Endothelial cell of umbilical vein (primary cell): Measurements from ENCODE around the gene DNAH3. TPM values are rescaled to one million over a fixed set of nuclear protein-coding genes. Genes with fewer than 3 reads are reported as not detected.

Source experiments
- BruUV-seq: library from RNA; stranded (reverse); fragments of 400-500 nt; replicated peaks from 2 replicates; lab custom pipeline; 2021; lab: Mats Ljungman, UMichigan
- CTCF ChIA-PET: fragments of 300-600, 350-600 bp; sonication (Branson Sonifier 250); formaldehyde crosslinking; loops from one replicate; lab custom pipeline; 2021; ENCODE audit warnings: antibody characterized with exemption, inconsistent platforms; lab: Charles Lee
- POLR2A ChIA-PET: fragments of 300-600, 350-600 bp; sonication (Branson Sonifier 250); formaldehyde crosslinking; loops from one replicate; lab custom pipeline; 2021; ENCODE audit warnings: antibody characterized with exemption, inconsistent platforms; lab: Charles Lee
- DNase-seq: peaks from one replicate; pipeline ENCODE4 v3.0.0-alpha.2; 2011; ENCODE audit warnings: low read depth, low spot score
- FAIRE-seq: peaks from 2 replicates; lab custom pipeline; 2011; peaks lifted over from hg19 to GRCh38; lab: Jason Lieb, UNC
- H2AFZ ChIP-seq: 2 replicates; pipeline ENCODE4 v1.6.0; 2012; ENCODE audit warnings: low read depth, low read length, control low read depth, inconsistent platforms
- H3K27ac ChIP-seq: 2 replicates; pipeline ENCODE4 v1.5.1; 2011; ENCODE audit warnings: low read depth, mild to moderate bottlenecking, control low read depth, low read length, moderate library complexity; ENCODE audit not compliant: insufficient read depth
- H3K27me3 ChIP-seq, 2 experiments: 2 replicates each; pipeline versions ENCODE4 v1.6.0 to v1.6.1; 2011; ENCODE audit warnings: low read length in 2 of 2, mixed read lengths in 1 of 2; ENCODE audit not compliant: control insufficient read depth in 2 of 2, insufficient read depth in 2 of 2
- H3K36me3 ChIP-seq, 2 experiments: 2 replicates in 1 of 2; 3 replicates in 1 of 2; pipeline ENCODE4 v1.5.1; 2011; ENCODE audit warnings: low read length in 2 of 2, mild to moderate bottlenecking in 1 of 2, moderate library complexity in 1 of 2; ENCODE audit not compliant: control insufficient read depth in 2 of 2, insufficient read depth in 2 of 2; ENCODE audit errors: extremely low read depth in 1 of 2
- H3K4me1 ChIP-seq: 3 replicates; pipeline ENCODE4 v1.5.1; 2011; ENCODE audit warnings: mild to moderate bottlenecking, low read length; ENCODE audit not compliant: control insufficient read depth, insufficient read depth; ENCODE audit errors: extremely low read depth
- H3K4me2 ChIP-seq: 2 replicates; pipeline ENCODE4 v1.6.1; 2011; ENCODE audit warnings: low read length, control low read depth, mixed read lengths; ENCODE audit not compliant: insufficient read depth
- H3K4me3 ChIP-seq, 3 experiments: fragments of 200-600 bp in 1 of 3; sonication (generic), shearing (Covaris generic) in 1 of 3; replicated peaks in 1 of 3; 2 replicates each; pipeline ENCODE4 v1.5.1; 2011 to 2016; ENCODE audit warnings: control low read depth in 3 of 3, low read length in 3 of 3, mild to moderate bottlenecking in 2 of 3, inconsistent platforms in 1 of 3, low read depth in 1 of 3, moderate library complexity in 1 of 3; ENCODE audit not compliant: insufficient read depth in 1 of 3
- H3K79me2 ChIP-seq: 2 replicates; pipeline ENCODE4 v1.6.0; 2012; ENCODE audit warnings: low read length, inconsistent platforms; ENCODE audit not compliant: control insufficient read depth, insufficient read depth
- H3K9ac ChIP-seq: replicated peaks from 2 replicates; pipeline ENCODE3; 2011; ENCODE audit warnings: low read length, control low read depth; ENCODE audit not compliant: insufficient read depth; ENCODE audit errors: extremely low read depth
- H3K9me1 ChIP-seq: replicated peaks from 3 replicates; pipeline ENCODE4 v1.6.0; 2011; ENCODE audit warnings: mild to moderate bottlenecking, low read length; ENCODE audit not compliant: control insufficient read depth, insufficient read depth; ENCODE audit errors: extremely low read depth
- H3K9me3 ChIP-seq: replicated peaks from 2 replicates; pipeline ENCODE4 v1.5.1; 2012; ENCODE audit warnings: low read length, inconsistent platforms; ENCODE audit not compliant: control insufficient read depth, insufficient read depth
- H4K20me1 ChIP-seq: replicated peaks from 2 replicates; pipeline ENCODE3; 2011; ENCODE audit warnings: mild to moderate bottlenecking, low read length; ENCODE audit not compliant: control insufficient read depth, insufficient read depth; ENCODE audit errors: extremely low read depth
- EZH2 ChIP-seq: IDR thresholded peaks from 2 replicates; pipeline ENCODE4 v1.6.1; 2012; ENCODE audit warnings: borderline replicate concordance, low read depth, mild to moderate bottlenecking, moderate library complexity, low read length, inconsistent platforms; ENCODE audit not compliant: severe bottlenecking
- FOS ChIP-seq: IDR thresholded peaks from 2 replicates; pipeline ENCODE4 v1.6.1; 2011; ENCODE audit warnings: mild to moderate bottlenecking, low read length, moderate library complexity, borderline replicate concordance; ENCODE audit not compliant: insufficient read depth
- GATA2 ChIP-seq: IDR thresholded peaks from 2 replicates; pipeline ENCODE4 v1.7.0; 2011; ENCODE audit warnings: low read depth, mild to moderate bottlenecking, moderate library complexity, mixed read lengths, low read length; ENCODE audit not compliant: insufficient read length, insufficient read depth
- JUN ChIP-seq: IDR thresholded peaks from 2 replicates; pipeline ENCODE4 v1.6.1; 2011; ENCODE audit warnings: borderline replicate concordance, low read depth; ENCODE audit not compliant: insufficient read length, insufficient read depth
- MYC ChIP-seq: IDR thresholded peaks from one replicate; pipeline ENCODE4 v1.6.1; 2011; ENCODE audit warnings: mild to moderate bottlenecking, low read depth, low read length
- POLR2A ChIP-seq: IDR thresholded peaks from 2 replicates; pipeline ENCODE4 v1.6.1; 2012; ENCODE audit warnings: low read depth, mild to moderate bottlenecking, control low read depth, low read length
- POLR2AphosphoS5 ChIP-seq: IDR thresholded peaks from 2 replicates; pipeline ENCODE4 v1.6.1; 2012; ENCODE audit warnings: low read depth, mild to moderate bottlenecking, control low read depth, low read length, moderate library complexity; ENCODE audit not compliant: insufficient read depth
- dilution Hi-C: fragments of 300-500 bp; cut with MboI; formaldehyde crosslinking; loops from one replicate; pipeline ENCODE4 v1.15.0; 2019; ENCODE audit warnings: low sequenced_read_pairs; ENCODE audit not compliant: extremely low pct_ligation_motif_present
- intact Hi-C: fragments of 100-400 bp; cut with micrococcal nuclease; formaldehyde crosslinking; loops from one replicate; pipeline ENCODE4 v1.10.0; 2022
- polyA plus RNA-seq, 4 experiments: library from polyadenylated mRNA; depleted of rRNA in 3 of 4; stranded (reverse) in 3 of 4; unstranded in 1 of 4; fragments of >200 nt; gene quantifications; 2 replicates each; pipeline versions ENCODE4 v1.2.1 to v1.2.3, GENCODE V29; 2011 to 2012; ENCODE audit warnings: missing spikeins in 1 of 4
- total RNA-seq: library from RNA; stranded (reverse); gene quantifications from 2 replicates; pipeline ENCODE4 v1.2.3, GENCODE V29; 2021
- TF ChIP-seq, protein P1 (sequence below), 2 donors: IDR thresholded peaks; 1 replicate in 1 of 2; 2 replicates in 1 of 2; pipeline ENCODE4 v1.5.1; 2011; ENCODE audit warnings: low read length in 2 of 2, mild to moderate bottlenecking in 2 of 2, moderate library complexity in 2 of 2, control low read depth in 1 of 2, inconsistent platforms in 1 of 2, low read depth in 1 of 2; ENCODE audit not compliant: insufficient read depth in 1 of 2; ENCODE audit errors: extremely low read depth in 1 of 2
- TF ChIP-seq, protein P2 (sequence below): IDR thresholded peaks from 2 replicates; pipeline ENCODE4 v1.6.1; 2011; ENCODE audit not compliant: insufficient read depth, insufficient read length

The DNAH3 gene
- total and polyA plus RNA-seq, 2 donors (not counting 3 experiments of a cell fraction or from before 2014, with no cell fraction given), result not detected

DNA sequence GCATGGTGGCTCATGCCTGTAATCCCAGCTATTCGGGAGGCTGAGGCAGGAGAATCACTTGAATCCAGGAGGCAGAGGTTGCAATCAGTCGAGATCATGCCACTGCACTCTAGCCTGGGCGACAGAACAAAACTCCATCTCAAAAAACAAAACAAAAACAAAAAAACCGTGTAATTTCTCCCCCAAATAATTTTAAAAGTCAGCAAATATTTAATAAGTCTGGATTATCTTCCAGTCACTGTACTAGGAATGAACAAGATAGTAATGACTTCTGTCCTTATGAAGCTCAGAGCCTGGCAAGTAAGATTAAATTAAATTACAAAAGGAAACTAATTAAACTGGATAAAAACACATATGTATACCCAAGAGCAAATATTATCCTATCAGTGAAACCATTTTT is 113.5 kb downstream of the DNAH3 start:
- Histone ChIP-seq H3K9ac (no peak overlapping the region), H3K9me1 (no peaks in the 10 kb centered on the region), H4K20me1 (no peaks in the 10 kb centered on the region), H3K9me3 (no peaks in the 10 kb centered on the region), H3K4me3 (no peak overlapping the region), H2AFZ (no peak overlapping the region), H3K27me3 (no peaks in the 10 kb centered on the region), H3K79me2 (no peaks in the 10 kb centered on the region), H3K27ac (no peak overlapping the region), H3K36me3 (no peaks in the 10 kb centered on the region), H3K4me2 (no peak overlapping the region), H3K4me1 (no peaks in the 10 kb centered on the region)
- ChIA-PET CTCF (no interaction called here), POLR2A (no interaction called here)
- FAIRE-seq (no peak), DNase-seq (no peak)
- dilution Hi-C loops, result no loop called here
- no TSS peak for BruUV-seq
- intact Hi-C loops, result no loop called here
- TF ChIP-seq JUN (no peak), EZH2 (no peak), FOS (no peak), POLR2AphosphoS5 (no peak), GATA2 (no peak), MYC (no peak), POLR2A (no peak)
- TF ChIP-seq, protein P1, sequence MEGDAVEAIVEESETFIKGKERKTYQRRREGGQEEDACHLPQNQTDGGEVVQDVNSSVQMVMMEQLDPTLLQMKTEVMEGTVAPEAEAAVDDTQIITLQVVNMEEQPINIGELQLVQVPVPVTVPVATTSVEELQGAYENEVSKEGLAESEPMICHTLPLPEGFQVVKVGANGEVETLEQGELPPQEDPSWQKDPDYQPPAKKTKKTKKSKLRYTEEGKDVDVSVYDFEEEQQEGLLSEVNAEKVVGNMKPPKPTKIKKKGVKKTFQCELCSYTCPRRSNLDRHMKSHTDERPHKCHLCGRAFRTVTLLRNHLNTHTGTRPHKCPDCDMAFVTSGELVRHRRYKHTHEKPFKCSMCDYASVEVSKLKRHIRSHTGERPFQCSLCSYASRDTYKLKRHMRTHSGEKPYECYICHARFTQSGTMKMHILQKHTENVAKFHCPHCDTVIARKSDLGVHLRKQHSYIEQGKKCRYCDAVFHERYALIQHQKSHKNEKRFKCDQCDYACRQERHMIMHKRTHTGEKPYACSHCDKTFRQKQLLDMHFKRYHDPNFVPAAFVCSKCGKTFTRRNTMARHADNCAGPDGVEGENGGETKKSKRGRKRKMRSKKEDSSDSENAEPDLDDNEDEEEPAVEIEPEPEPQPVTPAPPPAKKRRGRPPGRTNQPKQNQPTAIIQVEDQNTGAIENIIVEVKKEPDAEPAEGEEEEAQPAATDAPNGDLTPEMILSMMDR (IDR thresholded peaks at IDR 0.05; ENCODE audit: extremely low read depth in 1 of 2, insufficient read depth in 1 of 2, low read depth in 1 of 2, low read length in 2 of 2), result no peak
- TF ChIP-seq, protein P2, sequence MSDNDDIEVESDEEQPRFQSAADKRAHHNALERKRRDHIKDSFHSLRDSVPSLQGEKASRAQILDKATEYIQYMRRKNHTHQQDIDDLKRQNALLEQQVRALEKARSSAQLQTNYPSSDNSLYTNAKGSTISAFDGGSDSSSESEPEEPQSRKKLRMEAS, result no peak
